ENCODE results near the gene RCOR3.

RCOR3 gene

DNA sequence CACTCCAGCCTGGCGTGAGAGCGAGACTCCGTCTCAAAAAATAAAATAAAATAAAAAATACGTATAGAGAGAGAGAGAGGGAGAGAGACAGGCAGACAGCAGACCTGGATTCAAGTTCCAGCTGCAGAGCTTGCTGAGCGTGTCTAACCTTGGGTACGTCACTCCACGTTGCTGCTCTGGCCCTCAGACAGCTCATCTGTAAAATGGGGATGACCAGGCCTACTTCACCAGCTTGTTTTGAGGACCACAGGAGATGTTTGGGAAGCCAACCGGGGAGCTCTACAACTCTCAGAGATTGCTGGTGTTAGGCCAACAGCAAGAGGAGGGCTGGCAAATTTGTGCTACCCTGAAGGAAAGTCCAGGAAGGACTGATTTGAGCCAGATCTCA is 67.0 kb downstream of the RCOR3 start:
- no peak for DNase-seq

DNA sequence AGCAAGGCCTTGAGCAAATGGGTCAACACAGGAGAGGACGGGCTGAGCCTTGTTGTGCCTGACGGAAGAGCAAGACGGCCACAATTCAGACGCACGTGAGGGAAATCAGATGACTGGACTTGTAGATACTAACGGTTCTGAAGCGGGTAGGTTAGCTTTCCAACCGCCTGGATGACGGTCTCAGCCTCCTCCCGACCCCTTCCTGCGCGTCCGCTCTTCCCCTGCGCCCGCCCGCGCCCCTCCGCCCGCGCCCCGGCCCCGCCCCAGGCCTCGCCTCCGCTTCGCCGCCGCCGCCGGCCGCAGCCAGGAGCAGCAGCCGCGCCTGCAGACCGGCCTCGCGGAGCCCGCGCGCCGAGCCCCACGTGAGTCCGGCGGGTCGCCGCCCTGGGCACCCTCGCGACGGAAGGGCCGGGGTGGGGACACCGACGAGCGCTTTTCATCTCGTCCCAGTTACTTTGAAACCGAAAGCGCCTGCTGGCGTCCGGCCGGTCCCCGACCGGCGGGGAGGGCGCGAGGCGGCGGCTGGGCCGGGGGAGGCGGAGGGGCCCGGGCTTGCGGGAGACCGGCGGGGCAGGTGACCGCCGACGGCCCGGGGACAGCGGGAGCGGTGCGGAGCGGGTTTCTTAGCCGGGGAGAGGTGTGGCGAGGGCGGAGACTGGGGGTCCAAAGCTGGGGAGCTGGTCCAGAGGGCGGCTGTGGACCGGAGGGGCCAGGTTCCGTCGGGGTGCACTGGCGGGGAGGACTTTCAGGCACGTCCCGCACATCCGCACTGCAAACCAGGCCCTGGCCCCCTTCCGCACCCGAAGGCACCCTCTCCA is 67.6 kb downstream of the RCOR3 start, which contains the start of gene TRAF5:
Gene TRAF5 (plus strand): TSS at position 306 of the 818 bp plus-strand sequence. CDS start 26,407 bp downstream, outside the sequence.
- peak; percentile 61 for DNase-seq

DNA sequence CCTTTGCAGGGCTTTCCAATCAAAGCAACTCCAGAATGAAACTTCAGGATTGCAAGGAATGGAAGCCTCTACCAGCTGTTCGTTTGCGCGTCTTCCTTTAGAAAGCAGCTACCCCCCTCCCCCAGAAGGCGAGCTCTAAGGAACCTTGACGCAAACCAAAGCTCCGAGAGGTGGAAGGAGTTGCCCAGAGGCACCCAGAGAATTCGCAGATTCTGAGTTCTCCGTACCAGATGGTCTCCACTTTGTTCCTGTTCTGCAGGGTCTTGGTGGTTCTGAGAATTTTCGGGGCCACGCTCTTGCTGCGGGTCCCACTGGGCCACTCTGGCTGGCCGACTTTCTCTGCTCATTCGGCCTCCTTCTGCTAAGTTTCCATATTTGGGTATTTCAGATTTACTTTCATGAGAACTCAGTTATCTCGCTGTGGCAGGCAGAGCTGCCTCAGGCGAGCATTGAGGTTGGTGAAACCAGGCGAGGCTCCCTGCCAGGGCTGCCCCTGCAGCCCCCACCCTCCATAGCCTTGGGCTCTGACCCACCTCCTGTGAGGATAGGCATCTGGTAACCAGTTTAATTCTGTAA is 68.3 kb downstream of the RCOR3 start:
- DNase-seq, result peak; percentile 48

DNA sequence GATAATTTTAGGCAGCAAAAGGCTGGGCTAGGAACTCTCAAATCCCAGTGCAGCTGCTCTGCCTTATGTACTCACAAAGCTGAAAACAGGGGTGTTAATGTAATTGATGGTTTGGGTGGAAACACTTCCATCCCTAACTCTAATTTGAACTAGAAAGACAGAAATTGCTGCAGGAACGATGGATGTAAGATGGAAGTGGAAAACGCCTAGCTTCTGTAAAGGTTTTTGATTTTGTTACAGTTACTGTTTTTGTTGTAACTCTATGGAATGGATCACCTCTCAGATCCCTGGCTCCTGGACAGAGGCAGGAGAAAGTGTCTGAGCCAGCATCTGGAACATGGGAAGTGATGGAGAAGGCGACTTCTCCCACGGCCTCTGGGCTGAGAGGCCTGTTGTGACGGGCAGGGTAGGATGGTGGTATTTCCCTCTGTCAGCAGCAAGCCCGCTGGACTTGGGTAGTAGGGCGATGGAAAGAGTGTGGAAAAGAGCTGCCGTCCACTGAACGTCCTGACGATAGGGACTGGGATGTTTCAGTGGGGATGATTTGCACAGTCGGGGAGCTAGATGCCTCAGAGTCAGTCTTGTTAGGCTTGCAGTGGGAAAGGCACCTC is 69.0 kb downstream of the RCOR3 start:
- DNase-seq, result no peak

DNA sequence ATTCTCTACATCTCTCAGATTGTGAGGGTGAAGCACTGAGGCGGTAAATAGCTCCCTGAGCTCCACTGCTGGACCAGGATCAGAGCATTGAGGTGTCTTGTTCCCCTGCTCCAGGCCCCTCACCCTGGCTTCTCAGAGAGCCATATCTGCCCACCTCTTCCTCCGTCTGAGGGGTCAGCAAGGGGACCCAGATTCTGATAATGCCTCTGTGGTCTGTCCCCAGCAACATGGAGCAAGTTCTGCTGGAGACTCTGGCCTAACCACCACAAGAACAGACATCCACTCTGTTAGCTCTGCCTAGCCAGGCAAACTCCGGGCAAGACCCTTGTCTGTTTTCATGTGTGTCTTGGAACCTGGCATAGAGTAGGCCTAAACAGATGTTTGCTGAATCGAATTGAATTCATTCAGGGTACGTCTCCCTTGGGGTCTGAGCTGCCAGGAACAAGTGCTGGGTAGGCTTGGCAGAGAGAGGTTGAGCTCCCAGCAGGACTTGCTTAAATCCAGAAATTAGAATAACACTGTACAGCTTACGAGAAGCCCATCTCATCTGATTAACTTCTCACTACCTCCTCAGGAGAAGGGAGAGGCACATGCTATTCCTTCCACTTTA is 69.8 kb downstream of the RCOR3 start:
- DNase-seq, result no peak

DNA sequence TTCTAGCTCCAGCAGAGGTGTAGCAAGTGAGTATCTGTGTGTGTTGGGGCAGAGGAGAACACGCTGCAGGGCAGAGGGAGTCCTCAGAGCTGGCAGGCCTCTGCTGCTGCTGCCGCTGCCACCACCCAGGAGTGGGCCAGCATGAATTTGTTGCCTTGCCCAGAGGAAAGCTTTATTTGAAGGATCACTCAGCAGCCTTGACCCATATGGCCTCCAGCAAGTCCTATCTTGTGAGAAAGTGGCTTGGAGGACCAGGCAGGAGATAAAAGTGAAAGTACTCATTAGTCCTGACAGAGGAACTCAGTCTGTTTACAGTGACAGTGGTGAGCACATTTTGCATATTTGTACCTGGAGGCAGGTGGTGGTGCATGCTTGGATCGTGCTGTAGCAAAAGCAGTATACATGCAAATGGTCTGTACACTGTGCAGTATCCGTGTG is 70.6 kb downstream of the RCOR3 start:
- no peak for DNase-seq

DNA sequence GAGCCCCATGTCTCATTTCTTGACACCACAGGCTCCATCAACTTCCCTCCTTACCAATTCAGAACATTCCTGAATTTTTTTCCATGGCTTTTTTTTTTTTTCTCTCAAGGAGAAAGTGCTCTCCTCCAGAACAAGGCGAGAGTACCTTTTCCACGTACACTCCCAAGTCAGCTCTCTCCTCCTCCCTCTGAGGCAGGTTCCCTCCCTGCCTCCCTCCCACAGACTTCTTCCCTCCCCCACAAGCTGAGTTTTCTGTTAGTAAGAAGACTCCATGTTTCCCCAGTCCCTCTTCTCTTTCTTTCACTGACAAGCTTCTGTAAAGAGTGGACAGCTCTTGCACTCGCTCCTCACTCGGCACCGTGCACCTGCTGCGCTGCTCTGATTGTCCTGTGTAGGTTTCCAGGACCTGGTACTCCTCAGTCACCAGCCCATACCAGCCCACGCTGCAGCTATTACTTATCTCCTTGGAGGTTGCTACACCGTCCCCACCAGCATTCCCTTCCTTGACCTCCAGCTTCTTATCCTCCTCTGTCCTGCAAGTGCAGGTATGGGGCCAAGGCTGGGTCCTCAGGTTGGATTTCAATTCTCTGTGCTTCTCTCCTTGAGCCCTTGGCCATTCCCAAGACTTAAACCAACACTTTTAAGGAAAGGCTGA is 71.2 kb downstream of the RCOR3 start:
- DNase-seq, result no peak

DNA sequence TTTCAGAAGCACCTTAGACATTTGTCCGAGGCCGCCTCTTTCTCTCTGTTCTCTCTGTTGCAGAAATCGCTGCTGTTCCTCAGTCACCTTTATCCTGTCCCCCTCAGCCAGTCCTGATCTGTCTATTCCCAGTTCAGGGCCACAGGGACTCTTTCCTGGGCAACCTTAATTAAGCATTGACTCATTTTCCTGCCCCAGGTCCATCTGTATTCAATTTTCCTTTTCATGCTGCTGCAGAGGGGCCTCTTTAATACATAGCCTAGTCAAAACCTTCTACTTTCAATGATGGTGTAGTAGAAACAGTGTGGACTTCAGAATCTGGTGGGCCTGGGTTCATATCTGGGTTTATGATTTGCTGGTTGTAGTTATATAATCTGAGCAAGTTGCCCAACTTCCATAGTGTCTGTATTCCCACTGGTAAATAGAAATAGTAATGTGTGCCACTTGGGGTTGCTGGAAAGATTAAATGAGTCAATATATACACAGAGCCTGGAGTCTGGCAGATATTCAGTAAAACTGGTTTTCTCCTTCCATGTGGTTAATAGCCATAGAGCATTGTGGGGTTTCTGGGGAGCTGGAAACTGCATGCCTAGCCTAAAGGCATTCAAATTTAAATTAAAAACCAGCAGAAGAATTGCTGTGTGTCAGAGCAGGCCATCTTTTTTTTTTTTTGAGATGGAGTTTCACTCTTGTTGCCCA is 72.0 kb downstream of the RCOR3 start:
- no peak for DNase-seq

DNA sequence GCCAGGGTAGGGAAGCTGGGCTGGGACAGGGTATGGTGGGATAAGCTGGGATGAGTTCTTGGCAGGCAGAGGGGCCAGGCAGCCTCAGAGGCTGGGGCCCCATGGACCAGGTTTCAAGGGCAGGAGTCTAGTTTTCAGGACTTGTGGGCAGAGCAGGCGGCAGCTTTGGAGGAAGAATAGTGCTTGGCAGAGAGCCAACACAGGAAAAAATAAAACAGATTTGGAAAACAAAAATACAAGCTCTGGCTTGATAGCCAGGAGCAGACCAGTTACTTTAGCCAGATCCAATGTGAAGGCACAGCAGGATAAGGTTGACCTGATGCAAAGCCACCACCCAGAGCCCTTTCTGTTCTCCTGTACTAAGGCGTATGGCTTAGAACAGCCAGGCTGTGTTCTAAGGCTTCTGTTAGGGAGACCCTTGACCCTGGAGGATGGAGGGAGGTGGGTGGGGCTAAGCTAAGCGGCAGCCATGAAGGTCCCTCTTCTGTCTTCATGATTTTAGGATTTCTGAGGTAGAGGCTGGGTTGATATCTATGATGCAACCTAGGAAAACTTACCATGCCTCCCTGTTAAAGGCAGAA is 73.0 kb downstream of the RCOR3 start:
- no peak for DNase-seq

DNA sequence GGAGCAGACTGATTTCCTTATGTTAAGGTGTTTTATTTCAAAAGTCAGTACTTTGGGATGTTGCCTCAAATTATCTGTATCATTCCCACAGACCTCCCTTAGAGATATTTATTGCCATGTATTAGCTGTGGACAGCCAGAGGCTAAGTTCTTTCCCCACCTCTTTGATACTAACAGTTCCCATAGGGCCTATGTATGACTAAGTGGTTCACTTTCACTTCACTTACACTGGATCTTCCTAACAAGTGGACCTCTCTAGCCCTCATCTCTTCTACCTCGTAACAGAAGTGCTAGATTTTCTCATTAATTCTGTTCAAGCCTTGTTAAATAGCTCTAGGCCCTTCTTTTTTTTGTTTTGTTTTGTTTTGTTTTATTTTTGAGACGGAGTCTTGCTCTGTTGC is 73.7 kb downstream of the RCOR3 start:
- DNase-seq, result no peak

DNA sequence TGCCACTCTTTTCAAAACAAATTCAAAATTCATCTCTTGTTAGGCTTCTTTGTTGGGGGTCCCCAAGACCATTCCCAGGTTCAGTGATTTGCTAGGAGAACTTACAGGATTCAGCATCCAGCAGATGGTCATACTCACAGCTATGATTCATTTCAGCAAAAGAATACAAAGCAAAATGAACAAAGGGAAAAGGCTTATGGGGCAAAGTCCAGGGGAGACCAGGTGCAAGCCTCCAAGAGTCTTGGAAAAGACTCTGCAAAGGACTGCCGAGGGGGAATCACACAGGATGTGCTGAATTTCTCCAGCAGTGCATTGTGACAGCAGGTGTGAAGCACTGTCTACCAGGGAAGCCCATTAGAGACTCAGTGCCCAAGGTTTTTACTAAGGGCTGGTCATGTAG is 74.7 kb downstream of the RCOR3 start:
- DNase-seq, result no peak

DNA sequence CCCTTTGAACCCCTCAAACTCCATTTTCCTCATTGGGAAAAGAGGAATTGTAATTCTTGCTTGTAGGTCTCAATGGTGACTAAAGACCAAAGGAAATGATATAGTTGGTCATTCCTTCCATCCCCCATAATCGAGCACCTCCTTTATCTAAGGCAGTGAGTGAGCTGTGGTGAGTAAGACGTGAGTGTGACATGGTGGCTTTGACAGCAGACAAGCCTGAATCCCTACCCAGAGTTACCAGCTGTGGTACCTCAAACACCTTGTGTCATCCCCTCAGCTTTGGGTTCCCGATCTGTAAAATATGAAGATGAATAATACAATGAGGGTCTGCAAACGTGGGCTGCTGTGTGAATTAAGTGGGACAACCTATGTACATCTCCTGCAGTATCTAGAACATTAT is 75.8 kb downstream of the RCOR3 start:
- DNase-seq, result no peak

DNA sequence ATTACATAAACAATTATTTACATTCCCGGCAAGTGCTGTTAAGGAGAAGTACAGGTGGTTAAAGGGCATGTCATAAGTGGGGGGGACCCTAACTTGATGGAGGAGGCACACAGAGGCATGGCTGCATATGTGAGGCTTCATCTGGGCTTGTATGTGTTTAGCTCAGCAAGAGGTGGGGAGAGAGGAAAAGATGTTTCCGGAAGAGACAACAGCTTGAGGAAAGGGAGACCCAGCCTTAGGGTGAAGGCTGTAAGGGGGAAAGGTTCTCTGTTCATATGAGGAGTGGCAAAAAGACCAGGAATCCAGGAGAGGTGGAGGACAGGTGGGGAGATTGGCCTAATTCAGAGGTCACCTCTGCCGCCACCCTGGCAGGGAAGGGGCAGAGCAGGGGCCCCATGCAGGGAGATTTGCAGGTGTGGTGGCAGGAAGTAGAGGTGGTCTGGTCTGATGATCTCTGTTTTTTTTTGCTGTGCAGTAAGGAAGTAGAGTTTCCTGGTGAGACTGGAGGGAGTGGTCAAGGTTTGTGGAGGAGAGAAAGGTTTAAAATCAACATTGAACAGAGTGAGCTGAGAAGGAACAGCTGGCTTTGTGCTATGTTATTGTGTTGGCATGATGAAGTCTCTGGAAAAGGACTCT is 76.5 kb downstream of the RCOR3 start:
- no peak for DNase-seq

DNA sequence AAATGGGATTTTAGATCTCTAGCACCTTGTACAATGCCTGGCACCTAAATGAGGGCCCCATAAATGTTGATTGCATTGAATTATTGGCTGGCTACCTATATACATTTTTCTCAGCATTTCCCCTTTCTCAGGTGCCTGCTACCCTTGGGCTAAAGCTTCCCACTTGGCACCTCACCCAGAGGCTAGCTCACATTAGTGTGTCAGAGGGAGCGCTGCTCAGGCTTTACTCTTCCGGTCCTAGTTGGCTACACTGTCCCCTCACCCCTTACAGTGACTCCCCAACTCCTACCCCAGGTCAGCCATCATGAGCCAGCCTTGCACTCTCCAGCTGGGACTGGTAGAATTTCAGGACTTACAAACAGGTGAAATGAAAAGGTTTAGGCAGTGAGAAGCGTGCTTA is 77.0 kb downstream of the RCOR3 start:
- DNase-seq, result no peak

DNA sequence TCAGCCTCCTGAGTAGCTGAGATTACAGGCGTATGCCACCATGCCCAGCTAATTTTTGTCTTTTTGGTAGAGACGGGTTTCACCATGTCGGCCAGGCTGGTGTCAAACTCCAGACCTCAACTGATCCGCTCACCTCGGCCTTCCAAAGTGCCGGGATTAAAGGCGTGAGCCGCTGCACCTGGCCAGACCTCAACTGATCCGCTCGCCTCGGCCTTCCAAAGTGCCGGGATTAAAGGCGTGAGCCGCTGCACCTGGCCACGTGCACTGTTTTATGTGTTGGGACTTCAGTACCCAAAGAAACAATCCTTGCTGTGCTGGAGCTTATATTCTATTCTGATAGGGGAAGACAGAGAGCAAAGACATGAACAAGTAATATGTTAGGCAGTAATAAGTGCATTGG is 77.6 kb downstream of the RCOR3 start:
- no peak for DNase-seq

DNA sequence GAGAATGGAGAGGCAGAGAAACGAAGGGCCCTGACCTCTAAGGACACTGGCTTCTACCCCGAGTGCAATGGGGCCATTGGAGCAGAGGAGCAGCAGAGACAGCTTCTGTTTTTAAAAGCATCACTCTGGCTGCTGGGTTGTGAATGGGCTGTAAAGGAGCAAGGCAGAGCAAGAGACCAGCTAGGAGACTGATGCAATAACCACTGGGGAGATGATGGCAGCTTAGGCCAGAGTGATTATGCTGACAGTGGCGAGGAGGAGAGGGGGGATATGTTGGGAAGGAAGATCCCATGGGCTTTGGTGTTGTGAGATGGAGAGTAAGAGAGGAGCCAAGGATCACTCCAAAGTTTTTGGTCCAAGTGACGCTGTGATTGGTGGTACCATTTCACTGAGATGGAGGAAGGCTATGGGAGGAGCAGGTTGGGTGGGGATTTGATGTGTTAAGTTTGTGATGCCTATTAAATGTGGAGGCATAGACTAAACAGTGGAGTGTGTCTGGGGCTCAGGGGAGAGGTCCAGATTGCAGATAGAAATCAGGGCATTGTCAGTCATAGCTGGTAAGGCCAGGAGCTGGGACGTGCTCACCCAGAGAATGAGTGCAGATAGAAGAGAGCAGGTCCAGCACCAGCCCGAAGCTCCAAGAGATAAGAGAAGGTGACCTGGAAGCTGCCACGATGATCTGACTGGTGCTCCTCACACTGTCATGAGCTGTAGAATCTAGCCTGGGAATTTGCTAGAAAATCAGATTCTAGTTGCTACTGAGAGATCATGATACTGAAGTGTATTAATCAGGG is 78.5 kb downstream of the RCOR3 start:
- no peak for DNase-seq

DNA sequence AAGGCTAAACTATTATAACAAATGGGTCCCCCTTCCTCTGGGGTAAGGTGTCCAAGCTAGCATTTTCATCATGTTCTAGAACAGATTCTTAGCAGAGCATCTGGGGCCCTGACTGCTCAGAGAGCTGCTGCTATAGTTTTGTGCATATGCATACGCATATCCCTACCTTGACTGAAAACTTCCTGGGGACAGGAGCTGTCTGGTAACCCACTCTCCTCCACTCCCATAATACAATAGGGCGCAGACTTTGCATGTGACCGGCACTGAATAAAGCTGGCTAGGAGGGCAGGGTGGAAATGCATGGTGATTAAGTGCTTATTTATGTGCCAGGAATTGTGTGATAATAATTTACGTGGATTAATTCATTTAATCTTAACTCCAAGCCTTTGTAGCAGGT is 79.1 kb downstream of the RCOR3 start:
- DNase-seq, result no peak

DNA sequence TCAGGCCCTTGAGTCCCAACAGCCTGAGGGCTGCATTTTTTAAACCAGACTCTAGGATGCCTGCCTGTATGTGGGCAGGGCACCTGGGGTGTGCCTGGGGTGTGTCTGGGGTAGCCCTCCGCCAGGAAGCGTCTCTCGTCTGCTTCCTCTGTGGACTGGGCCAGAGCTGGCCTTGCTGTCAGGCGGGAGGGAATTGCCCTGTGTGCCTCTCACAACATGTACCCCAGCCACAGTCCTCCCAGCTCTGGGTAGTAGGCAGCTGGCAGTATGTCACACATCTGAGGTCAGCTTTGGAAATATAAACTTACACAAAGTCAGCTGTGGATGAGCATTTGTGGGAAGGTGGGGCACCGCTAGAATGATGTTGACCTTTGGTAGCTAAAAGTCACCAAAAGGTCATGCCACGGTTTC is 80.5 kb downstream of the RCOR3 start:
- no peak for DNase-seq

DNA sequence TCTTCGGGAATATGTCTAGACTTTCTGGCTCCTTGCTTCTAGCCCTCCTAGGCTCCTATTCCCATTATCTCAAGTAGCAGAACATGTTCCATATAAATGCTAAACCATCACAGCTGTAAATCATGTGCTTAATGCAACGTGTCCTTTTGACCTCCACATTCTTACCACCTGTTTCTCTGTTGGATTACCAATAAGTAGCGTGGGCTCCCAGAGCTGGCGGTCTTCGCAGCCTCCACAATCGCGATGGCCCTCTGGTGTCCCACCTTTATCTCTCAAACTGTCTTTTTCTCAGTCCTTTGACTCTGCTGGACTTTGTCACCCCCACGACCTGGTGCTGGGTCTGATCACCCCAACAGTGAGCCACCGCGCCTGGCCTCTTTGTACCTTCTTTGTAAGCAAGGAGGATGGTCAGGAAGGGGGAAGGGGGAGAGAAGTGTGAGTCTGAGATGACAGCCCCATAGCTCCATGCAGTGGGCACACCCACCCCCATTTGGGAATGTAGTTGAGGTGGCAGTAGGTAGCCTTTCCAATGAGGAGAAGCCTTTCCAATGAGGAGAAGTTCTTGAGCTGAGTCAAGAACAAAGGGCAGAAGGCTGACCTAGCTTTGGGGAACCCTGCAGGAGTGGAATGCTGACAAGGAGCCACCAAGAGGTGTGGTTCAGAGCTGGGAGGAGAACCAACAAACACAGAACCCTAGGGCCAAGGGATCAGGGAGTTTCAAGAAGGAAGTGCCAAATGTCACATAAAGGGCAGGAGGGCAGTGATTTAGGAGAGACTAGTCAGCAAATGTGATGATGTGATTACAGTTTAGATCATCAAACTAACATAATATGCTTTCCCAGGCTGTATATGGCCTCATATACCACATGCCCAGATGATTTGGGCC is 81.7 kb downstream of the RCOR3 start:
- DNase-seq, result no peak

DNA sequence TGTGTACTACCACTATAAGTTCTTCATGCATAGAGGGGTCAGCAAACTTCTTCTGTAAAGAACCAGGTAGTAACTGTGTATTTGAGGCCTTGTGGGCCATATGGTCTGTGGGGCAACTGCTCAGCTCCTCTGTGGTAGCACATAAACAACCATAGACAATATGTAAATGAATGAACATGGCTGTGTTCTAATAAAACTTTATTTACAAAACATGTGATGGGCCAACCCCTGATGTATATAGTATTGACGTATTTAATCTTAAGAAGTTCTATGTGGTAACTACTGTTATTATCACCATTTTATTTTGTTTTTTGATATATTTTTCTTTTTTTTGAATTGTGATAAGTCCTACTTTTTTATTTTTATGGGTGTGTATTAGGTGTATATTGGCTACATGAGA is 82.8 kb downstream of the RCOR3 start:
- no peak for DNase-seq

All from activated CD4-positive, alpha-beta T cell treated with anti-CD3 and anti-CD28 coated beads for 48 hours (primary cell).